Neural progenitor cell (in vitro differentiated cells): Measurements from ENCODE around the gene TRAPPC10.

Experiments used
- EZH2 ChIP-seq: fragments of 200-600 bp; sonication (generic); IDR thresholded peaks from 2 replicates; pipeline ENCODE4 v1.6.1; 2017; ENCODE audit warnings: antibody characterized with exemption, mild to moderate bottlenecking, moderate library complexity
- TF ChIP-seq, protein P1 (sequence below): fragments of 200-600 bp; sonication (generic); IDR thresholded peaks from 2 replicates; pipeline ENCODE4 v1.5.1; 2017; ENCODE audit warnings: antibody characterized with exemption, mild to moderate bottlenecking

DNA sequence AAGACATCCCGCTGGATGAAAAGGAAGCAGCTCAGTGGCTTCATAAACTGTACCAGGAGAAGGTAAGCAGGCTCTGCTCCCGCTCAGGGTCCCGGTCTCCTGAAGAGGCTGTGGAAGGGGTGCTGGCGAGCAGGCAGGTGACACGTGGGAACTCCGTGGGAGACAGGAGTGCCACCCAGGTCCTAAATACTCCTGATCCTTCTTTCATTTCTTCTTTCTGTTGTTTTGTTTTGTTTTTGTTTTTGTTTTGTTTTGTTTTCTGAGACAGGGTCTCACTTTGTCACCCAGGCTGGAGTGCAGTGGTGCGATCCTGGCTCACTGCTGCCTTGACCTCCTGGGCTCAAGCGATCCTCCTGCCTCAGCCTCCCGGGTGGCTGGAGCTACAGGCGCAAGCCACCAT lies 34.0 kb upstream of the TRAPPC10 start:
- TF ChIP-seq, protein P1, sequence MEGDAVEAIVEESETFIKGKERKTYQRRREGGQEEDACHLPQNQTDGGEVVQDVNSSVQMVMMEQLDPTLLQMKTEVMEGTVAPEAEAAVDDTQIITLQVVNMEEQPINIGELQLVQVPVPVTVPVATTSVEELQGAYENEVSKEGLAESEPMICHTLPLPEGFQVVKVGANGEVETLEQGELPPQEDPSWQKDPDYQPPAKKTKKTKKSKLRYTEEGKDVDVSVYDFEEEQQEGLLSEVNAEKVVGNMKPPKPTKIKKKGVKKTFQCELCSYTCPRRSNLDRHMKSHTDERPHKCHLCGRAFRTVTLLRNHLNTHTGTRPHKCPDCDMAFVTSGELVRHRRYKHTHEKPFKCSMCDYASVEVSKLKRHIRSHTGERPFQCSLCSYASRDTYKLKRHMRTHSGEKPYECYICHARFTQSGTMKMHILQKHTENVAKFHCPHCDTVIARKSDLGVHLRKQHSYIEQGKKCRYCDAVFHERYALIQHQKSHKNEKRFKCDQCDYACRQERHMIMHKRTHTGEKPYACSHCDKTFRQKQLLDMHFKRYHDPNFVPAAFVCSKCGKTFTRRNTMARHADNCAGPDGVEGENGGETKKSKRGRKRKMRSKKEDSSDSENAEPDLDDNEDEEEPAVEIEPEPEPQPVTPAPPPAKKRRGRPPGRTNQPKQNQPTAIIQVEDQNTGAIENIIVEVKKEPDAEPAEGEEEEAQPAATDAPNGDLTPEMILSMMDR: no peak
- TF ChIP-seq EZH2: no peak
